HepG2 (cell line): ENCODE data around the gene MYO3B. TPM values are rescaled to one million over a fixed set of nuclear protein-coding genes. Genes with fewer than 3 reads are reported as not detected.

Experiments
- AHR ChIP-seq: IDR thresholded peaks from 2 replicates; pipeline ENCODE4 v1.6.1; 2018; ENCODE audit warnings: missing genetic modification reagents, missing compliant biosample characterization
- ASH2L ChIP-seq: fragments of 300-600, 200-600 bp; sonication (generic); IDR thresholded peaks from 2 replicates; pipeline ENCODE4 v1.7.0; 2017; ENCODE audit warnings: low read depth, mild to moderate bottlenecking, moderate library complexity, mixed read lengths, low read length; ENCODE audit not compliant: insufficient read length
- KLF12 ChIP-seq: sonication (generic); formaldehyde crosslinking; IDR thresholded peaks from 2 replicates; pipeline ENCODE4 v1.4.0; 2020; ENCODE audit warnings: missing genetic modification reagents, borderline replicate concordance
- PPARG ChIP-seq: conservative IDR thresholded peaks from 2 replicates; pipeline ENCODE4 v1.6.1; 2016; ENCODE audit warnings: missing biosample characterization, missing genetic modification reagents
- RFX5 ChIP-seq: IDR thresholded peaks from 2 replicates; pipeline ENCODE4 v1.6.1; 2011; ENCODE audit warnings: low read depth, low read length, improper control_type of control experiment
- ZNF563 ChIP-seq: sonication (generic); formaldehyde crosslinking; IDR thresholded peaks from 2 replicates; pipeline ENCODE4 v1.8.0; 2022; ENCODE audit warnings: mild to moderate bottlenecking, moderate library complexity, missing genetic modification reagents
- ZNF619 ChIP-seq: sonication (generic); formaldehyde crosslinking; IDR thresholded peaks from 2 replicates; pipeline ENCODE4 v1.4.0; 2020; ENCODE audit warnings: mild to moderate bottlenecking, missing genetic modification reagents
- ZNF772 ChIP-seq: sonication (generic); formaldehyde crosslinking; IDR thresholded peaks from 2 replicates; pipeline ENCODE4 v1.5.0; 2020; ENCODE audit warnings: mild to moderate bottlenecking, missing genetic modification reagents
- polyA plus RNA-seq, 8 experiments: library from polyadenylated mRNA; depleted of rRNA in 3 of 8; stranded (reverse) in 7 of 8; unstranded in 1 of 8; fragments of >200 nt; fragmentation: Illumina TruSeq in 4 of 8; extraction: Trizol in 4 of 8; gene quantifications; 2 replicates each; pipeline versions ENCODE4 v1.2.1 to v1.2.3, GENCODE V29; 2011 to 2016; ENCODE audit warnings: low read depth in 4 of 8, missing spikeins in 1 of 8, mixed read lengths in 1 of 8; ENCODE audit not compliant: insufficient read depth in 1 of 8
- total RNA-seq, 5 experiments: library from RNA; depleted of rRNA; stranded (reverse); fragments of >200 nt; fragmentation: Illumina TruSeq; extraction: Trizol; gene quantifications; 2 replicates each; pipeline ENCODE4 v1.2.3, GENCODE V29; 2016; ENCODE audit warnings: low read depth in 1 of 5
- TF ChIP-seq, protein P1 (sequence below): sonication (generic); formaldehyde crosslinking; IDR thresholded peaks from 2 replicates; pipeline ENCODE4 v1.9.0; 2021; ENCODE audit warnings: missing genetic modification reagents, borderline replicate concordance
- TF ChIP-seq, protein P2 (sequence below): sonication (generic); formaldehyde crosslinking; IDR thresholded peaks from 2 replicates; pipeline ENCODE4 v1.5.1; 2020; ENCODE audit warnings: missing genetic modification reagents, mild to moderate bottlenecking, borderline replicate concordance
- TF ChIP-seq, protein P3 (sequence below): sonication (generic); formaldehyde crosslinking; IDR thresholded peaks from 2 replicates; pipeline ENCODE4 v1.5.1; 2020; ENCODE audit warnings: missing genetic modification reagents, mild to moderate bottlenecking, borderline replicate concordance
- TF ChIP-seq, protein P4 (sequence below): sonication (generic); formaldehyde crosslinking; IDR thresholded peaks from 2 replicates; pipeline ENCODE4 v1.5.0; 2020; ENCODE audit warnings: mild to moderate bottlenecking, missing genetic modification reagents, borderline replicate concordance

MYO3B gene
- total and polyA plus RNA-seq, 2 of the 13 experiments (the other 11 are each of a cell fraction or from before 2014, with no cell fraction given): 0.01 TPM; not detected in 1

DNA sequence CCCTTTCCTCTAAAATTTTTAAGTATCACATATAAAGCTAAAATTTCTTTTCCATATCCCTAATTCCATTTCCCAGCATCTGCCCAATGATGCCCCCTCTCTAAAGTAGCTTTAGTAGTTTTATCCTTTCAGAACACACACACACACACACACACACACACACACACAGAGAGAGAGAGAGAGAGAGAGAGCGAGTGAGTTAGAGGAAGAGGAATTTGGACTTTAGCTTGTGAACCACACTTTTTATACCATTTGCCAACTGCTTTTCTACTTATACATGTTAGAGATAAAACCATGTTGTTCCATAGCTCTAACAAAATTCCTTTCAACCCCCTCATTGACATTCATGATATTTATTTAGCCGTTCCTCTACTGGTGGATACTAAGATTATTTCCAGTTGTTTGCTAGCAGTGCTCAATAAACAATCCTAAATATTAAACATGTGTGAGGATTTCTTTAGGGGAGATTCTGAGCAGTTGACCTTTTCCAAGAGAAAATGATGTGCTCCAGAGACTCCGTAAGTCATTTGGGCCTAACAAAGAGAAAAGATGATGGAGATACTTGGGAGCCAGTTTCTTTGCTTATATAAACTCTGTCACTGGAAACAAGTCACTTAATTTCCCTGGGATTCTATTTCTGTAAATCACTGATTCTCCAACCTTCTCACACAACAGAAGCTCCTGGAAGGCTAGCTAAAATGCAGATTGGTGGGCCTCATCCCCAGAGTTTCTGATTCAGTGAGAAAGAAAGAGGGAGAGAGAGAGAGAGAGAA, 307.5 kb downstream of the MYO3B start (continued):
- TF ChIP-seq, protein P1, sequence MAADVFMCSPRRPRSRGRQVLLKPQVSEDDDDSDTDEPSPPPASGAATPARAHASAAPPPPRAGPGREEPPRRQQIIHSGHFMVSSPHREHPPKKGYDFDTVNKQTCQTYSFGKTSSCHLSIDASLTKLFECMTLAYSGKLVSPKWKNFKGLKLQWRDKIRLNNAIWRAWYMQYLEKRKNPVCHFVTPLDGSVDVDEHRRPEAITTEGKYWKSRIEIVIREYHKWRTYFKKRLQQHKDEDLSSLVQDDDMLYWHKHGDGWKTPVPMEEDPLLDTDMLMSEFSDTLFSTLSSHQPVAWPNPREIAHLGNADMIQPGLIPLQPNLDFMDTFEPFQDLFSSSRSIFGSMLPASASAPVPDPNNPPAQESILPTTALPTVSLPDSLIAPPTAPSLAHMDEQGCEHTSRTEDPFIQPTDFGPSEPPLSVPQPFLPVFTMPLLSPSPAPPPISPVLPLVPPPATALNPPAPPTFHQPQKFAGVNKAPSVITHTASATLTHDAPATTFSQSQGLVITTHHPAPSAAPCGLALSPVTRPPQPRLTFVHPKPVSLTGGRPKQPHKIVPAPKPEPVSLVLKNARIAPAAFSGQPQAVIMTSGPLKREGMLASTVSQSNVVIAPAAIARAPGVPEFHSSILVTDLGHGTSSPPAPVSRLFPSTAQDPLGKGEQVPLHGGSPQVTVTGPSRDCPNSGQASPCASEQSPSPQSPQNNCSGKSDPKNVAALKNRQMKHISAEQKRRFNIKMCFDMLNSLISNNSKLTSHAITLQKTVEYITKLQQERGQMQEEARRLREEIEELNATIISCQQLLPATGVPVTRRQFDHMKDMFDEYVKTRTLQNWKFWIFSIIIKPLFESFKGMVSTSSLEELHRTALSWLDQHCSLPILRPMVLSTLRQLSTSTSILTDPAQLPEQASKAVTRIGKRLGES (CRISPR knock-in tag): no peak
- no peak for TF ChIP-seq ZNF619 (CRISPR knock-in tag)
- TF ChIP-seq, protein P2, sequence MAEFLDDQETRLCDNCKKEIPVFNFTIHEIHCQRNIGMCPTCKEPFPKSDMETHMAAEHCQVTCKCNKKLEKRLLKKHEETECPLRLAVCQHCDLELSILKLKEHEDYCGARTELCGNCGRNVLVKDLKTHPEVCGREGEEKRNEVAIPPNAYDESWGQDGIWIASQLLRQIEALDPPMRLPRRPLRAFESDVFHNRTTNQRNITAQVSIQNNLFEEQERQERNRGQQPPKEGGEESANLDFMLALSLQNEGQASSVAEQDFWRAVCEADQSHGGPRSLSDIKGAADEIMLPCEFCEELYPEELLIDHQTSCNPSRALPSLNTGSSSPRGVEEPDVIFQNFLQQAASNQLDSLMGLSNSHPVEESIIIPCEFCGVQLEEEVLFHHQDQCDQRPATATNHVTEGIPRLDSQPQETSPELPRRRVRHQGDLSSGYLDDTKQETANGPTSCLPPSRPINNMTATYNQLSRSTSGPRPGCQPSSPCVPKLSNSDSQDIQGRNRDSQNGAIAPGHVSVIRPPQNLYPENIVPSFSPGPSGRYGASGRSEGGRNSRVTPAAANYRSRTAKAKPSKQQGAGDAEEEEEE (CRISPR knock-in tag): no peak
- TF ChIP-seq RFX5: no peak
- no peak for TF ChIP-seq ZNF772 (CRISPR knock-in tag)
- TF ChIP-seq ZNF563: no peak
- peak; percentile 54 for TF ChIP-seq ASH2L
- TF ChIP-seq, protein P3, sequence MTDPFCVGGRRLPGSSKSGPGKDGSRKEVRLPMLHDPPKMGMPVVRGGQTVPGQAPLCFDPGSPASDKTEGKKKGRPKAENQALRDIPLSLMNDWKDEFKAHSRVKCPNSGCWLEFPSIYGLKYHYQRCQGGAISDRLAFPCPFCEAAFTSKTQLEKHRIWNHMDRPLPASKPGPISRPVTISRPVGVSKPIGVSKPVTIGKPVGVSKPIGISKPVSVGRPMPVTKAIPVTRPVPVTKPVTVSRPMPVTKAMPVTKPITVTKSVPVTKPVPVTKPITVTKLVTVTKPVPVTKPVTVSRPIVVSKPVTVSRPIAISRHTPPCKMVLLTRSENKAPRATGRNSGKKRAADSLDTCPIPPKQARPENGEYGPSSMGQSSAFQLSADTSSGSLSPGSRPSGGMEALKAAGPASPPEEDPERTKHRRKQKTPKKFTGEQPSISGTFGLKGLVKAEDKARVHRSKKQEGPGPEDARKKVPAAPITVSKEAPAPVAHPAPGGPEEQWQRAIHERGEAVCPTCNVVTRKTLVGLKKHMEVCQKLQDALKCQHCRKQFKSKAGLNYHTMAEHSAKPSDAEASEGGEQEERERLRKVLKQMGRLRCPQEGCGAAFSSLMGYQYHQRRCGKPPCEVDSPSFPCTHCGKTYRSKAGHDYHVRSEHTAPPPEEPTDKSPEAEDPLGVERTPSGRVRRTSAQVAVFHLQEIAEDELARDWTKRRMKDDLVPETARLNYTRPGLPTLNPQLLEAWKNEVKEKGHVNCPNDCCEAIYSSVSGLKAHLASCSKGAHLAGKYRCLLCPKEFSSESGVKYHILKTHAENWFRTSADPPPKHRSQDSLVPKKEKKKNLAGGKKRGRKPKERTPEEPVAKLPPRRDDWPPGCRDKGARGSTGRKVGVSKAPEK (CRISPR knock-in tag): no peak
- TF ChIP-seq AHR (CRISPR knock-in tag): no peak
- TF ChIP-seq KLF12 (CRISPR knock-in tag): no peak
- TF ChIP-seq, protein P4, sequence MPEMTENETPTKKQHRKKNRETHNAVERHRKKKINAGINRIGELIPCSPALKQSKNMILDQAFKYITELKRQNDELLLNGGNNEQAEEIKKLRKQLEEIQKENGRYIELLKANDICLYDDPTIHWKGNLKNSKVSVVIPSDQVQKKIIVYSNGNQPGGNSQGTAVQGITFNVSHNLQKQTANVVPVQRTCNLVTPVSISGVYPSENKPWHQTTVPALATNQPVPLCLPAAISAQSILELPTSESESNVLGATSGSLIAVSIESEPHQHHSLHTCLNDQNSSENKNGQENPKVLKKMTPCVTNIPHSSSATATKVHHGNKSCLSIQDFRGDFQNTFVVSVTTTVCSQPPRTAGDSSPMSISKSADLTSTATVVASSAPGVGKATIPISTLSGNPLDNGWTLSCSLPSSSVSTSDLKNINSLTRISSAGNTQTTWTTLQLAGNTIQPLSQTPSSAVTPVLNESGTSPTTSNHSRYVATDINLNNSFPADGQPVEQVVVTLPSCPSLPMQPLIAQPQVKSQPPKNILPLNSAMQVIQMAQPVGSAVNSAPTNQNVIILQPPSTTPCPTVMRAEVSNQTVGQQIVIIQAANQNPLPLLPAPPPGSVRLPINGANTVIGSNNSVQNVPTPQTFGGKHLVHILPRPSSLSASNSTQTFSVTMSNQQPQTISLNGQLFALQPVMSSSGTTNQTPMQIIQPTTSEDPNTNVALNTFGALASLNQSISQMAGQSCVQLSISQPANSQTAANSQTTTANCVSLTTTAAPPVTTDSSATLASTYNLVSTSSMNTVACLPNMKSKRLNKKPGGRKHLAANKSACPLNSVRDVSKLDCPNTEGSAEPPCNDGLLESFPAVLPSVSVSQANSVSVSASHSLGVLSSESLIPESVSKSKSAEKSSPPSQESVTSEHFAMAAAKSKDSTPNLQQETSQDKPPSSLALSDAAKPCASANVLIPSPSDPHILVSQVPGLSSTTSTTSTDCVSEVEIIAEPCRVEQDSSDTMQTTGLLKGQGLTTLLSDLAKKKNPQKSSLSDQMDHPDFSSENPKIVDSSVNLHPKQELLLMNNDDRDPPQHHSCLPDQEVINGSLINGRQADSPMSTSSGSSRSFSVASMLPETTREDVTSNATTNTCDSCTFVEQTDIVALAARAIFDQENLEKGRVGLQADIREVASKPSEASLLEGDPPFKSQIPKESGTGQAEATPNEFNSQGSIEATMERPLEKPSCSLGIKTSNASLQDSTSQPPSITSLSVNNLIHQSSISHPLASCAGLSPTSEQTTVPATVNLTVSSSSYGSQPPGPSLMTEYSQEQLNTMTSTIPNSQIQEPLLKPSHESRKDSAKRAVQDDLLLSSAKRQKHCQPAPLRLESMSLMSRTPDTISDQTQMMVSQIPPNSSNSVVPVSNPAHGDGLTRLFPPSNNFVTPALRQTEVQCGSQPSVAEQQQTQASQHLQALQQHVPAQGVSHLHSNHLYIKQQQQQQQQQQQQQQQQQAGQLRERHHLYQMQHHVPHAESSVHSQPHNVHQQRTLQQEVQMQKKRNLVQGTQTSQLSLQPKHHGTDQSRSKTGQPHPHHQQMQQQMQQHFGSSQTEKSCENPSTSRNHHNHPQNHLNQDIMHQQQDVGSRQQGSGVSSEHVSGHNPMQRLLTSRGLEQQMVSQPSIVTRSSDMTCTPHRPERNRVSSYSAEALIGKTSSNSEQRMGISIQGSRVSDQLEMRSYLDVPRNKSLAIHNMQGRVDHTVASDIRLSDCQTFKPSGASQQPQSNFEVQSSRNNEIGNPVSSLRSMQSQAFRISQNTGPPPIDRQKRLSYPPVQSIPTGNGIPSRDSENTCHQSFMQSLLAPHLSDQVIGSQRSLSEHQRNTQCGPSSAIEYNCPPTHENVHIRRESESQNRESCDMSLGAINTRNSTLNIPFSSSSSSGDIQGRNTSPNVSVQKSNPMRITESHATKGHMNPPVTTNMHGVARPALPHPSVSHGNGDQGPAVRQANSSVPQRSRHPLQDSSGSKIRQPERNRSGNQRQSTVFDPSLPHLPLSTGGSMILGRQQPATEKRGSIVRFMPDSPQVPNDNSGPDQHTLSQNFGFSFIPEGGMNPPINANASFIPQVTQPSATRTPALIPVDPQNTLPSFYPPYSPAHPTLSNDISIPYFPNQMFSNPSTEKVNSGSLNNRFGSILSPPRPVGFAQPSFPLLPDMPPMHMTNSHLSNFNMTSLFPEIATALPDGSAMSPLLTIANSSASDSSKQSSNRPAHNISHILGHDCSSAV: no peak
- TF ChIP-seq PPARG: no peak
